Effector memory CD8-positive, alpha-beta T cell (primary cell): ENCODE results near the gene WDR62.

Experiments
- ATAC-seq: fragments of 150-1000 bp; cut with Tn5 transposase; replicated peaks from 2 replicates; pipeline ENCODE4 v1.10.0; 2021; ENCODE audit warnings: mild to moderate bottlenecking, moderate library complexity
- DNase-seq, 3 experiments: peaks; one replicate each; pipeline ENCODE4 v3.0.0; 2021
- H3K27ac Mint-ChIP-seq, 2 donors: one replicate each; pipeline ENCODE4 v1.8.0; 2022; ENCODE audit warnings: mild to moderate bottlenecking in 2 of 2, mixed read lengths in 2 of 2, moderate library complexity in 2 of 2
- H3K27me3 Mint-ChIP-seq, 2 donors: one replicate each; pipeline ENCODE4 v1.8.0; 2022; ENCODE audit warnings: mixed read lengths in 2 of 2
- H3K36me3 Mint-ChIP-seq: one replicate; pipeline ENCODE4 v1.8.0; 2022; ENCODE audit warnings: mild to moderate bottlenecking, moderate library complexity, mixed read lengths; ENCODE audit not compliant: insufficient read depth
- H3K4me1 Mint-ChIP-seq, 2 donors: one replicate each; pipeline ENCODE4 v1.8.0; 2022; ENCODE audit warnings: low read depth in 2 of 2, mixed read lengths in 2 of 2
- H3K4me3 Mint-ChIP-seq, 2 donors: one replicate each; pipeline ENCODE4 v1.8.0; 2022; ENCODE audit warnings: mild to moderate bottlenecking in 2 of 2, mixed read lengths in 2 of 2, moderate library complexity in 2 of 2
- H3K9me3 Mint-ChIP-seq, 2 donors: one replicate each; pipeline ENCODE4 v1.8.0; 2022; ENCODE audit warnings: mixed read lengths in 2 of 2

Gene WDR62

DNA sequence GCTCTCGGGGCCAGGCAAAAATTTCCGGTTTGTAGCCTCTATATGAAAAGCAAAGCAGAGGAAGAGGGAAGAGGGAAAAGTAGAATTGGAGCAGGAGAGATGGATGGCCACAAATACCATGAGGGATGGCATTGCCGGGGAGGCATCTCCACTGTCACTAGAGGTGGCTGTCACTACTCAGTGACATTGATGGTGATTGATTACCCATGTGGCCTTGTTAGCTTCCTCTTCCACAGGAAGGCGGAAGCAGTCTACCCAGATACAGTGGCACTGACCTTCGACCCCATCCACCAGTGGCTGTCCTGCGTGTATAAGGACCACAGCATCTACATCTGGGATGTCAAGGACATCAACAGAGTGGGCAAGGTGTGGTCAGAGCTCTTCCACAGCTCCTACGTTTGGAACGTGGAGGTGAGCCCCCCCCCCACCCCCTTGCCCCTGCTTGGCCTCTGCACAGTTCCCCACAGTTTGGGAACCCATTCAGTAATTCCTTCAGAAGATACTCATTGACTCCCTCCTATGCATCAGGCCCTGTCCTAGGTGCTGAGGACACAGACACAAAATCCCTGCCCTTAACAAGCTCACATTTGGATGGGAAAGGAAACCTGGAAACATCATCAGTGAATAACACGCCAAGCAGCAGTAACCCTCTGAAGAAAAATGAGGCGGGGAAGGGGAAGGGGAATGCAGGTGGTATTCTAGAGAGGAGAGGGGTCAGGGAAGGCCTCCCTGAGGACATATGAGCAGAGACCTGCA is 18.6 kb downstream of the WDR62 start:
- Mint-ChIP-seq H3K9me3 (no peaks in the 10 kb centered on the region), H3K27ac (no peak overlapping the region), H3K36me3 (peaks cover 3% of the 10 kb centered on the region), H3K4me3 (no peak overlapping the region), H3K4me1 (peaks cover 0 to 2% of the 10 kb centered on the region in 2 donors), H3K27me3 (no peaks in the 10 kb centered on the region)
- no peak for DNase-seq
- ATAC-seq: no peak

DNA sequence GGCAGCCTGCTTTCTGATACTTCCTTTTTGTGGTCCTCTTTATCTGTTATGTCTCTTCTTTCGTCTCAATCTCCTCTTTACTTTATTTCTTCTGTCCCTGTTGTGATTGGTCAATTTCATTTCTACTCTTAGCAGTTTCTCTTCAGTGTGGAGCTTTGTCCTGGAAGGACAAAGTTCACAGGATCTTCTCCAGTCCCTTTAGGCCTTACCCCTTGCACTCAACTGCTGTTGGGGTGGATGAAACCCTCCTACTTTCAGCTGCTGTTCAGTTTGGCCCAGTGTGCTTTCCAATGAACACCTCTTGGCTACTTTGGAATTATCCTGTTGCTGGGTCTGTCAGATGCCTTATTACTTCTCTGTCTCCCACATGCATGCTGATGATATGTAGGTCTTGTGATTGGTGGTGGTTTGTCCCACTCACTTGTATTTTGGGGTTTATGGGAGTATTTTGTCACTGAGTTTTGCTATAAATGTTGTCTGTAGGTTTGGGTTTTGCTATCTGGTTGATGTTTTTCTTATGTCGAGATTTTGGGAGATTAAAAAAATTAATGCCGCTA is 24.8 kb downstream of the WDR62 start:
- Mint-ChIP-seq H3K27ac (no peak overlapping the region), H3K9me3 (no peaks in the 10 kb centered on the region), H3K27me3 (no peaks in the 10 kb centered on the region), H3K36me3 (peaks cover 3% of the 10 kb centered on the region), H3K4me1 (no peaks in the 10 kb centered on the region), H3K4me3 (no peak overlapping the region)
- no peak for ATAC-seq
- DNase-seq: no peak

DNA sequence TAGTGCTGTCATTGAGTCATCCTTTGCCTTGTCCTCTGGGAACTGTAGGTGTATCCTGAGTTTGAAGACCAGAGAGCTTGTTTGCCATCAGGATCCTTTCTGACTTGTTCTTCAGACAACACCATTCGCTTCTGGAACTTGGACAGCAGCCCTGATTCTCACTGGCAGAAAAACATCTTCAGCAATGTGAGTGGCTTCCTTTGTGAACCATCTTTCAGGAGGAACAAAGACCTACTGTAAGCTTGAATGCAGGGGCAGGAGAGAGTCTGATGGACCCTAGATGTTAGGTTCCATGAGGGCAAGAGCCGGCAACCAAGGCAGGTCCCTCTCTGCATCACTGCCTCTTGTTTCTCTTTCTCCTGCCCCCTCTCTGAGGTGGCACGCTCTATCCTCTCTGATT is 26.7 kb downstream of the WDR62 start:
- Mint-ChIP-seq H3K27me3 (no peaks in the 10 kb centered on the region), H3K4me1 (no peaks in the 10 kb centered on the region), H3K36me3 (peaks cover 3% of the 10 kb centered on the region), H3K27ac (peak overlapping the region in 1 of 2 donors; percentile 59), H3K9me3 (no peaks in the 10 kb centered on the region), H3K4me3 (no peak overlapping the region)
- ATAC-seq: no peak
- DNase-seq: no peak

DNA sequence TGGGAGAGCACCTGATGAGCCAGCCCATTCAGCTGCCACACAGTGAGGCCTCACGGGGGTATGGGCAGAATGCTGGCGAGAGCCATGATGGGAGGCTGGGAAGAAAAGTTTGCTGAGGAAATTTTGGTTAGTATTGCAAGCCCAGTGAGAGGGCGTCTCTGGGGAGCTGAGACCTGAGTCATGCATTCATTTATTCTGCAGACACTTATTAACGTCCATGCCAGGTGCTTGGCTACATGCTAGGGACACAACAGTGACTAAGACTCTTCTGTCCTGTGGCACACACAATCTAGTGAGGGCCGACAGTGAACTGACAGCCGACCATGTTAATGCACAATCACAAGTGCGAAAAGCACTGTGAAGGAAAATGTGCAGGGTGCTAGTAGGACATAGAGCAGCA is 27.2 kb downstream of the WDR62 start:
- no peak for ATAC-seq
- Mint-ChIP-seq H3K27ac (no peak overlapping the region), H3K9me3 (no peaks in the 10 kb centered on the region), H3K36me3 (peaks cover 3% of the 10 kb centered on the region), H3K27me3 (no peaks in the 10 kb centered on the region), H3K4me1 (no peaks in the 10 kb centered on the region), H3K4me3 (no peak overlapping the region)
- no peak for DNase-seq

DNA sequence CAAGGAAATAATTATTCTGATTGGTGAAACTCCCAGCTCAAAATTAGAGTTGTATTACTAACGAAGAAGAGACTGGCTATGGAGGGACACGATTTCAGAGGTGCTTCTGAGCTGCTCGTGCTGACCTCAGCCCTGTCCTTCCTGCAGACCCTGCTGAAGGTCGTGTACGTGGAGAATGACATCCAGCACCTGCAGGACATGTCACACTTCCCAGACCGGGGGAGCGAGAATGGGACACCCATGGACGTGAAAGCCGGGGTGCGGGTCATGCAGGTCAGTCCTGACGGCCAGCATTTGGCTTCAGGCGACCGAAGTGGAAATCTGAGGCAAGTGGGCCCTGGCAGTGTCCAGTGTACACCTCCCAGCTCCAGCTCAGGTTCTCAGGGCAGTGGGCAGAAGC is 28.2 kb downstream of the WDR62 start:
- no peaks in the 10 kb centered on the region for H3K9me3 Mint-ChIP-seq
- H3K4me1 Mint-ChIP-seq: no peaks in the 10 kb centered on the region
- H3K36me3 Mint-ChIP-seq: no peaks in the 10 kb centered on the region
- ATAC-seq: no peak
- H3K27ac Mint-ChIP-seq: peak overlapping the region in 1 of 2 donors; percentile 64
- H3K4me3 Mint-ChIP-seq: no peak overlapping the region
- DNase-seq: no peak
- H3K27me3 Mint-ChIP-seq: no peaks in the 10 kb centered on the region

DNA sequence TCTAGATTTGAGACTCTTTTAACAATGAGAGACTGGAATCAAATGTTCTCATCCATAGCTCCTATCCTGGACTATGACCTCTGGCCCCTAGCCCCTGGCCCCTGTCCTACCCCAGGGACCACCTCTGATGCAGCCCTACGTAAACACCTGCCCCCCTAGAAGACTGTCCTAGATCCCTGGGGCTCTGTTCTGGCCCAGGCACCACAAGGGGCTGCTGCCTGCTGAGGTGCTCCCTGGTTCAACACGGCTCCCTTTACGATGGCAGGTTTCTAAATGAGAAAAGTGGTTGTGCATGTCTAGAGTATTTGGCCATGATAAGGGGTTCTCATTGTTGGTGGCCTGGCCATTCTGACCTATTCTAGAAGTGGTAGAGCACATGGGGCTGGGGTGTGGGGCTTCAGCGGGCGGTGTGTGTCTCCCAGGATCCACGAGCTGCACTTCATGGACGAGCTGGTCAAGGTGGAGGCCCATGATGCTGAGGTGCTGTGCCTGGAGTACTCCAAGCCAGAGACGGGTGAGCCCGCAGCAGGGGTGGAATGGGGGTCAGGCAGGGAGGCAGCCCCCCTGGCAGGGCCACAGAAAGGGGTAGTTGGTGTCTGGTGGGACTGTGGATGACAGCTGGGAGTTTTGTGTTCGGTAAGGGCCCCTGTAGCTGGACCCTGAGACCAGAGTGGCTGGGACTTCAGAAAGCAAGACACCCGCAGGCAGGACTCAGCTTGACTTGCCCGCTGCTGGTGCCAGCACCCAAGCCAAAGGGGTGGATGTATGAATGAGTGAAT is 29.7 kb downstream of the WDR62 start:
- no peak overlapping the region for H3K27ac Mint-ChIP-seq
- H3K9me3 Mint-ChIP-seq: no peaks in the 10 kb centered on the region
- H3K4me1 Mint-ChIP-seq: no peaks in the 10 kb centered on the region
- H3K4me3 Mint-ChIP-seq: no peak overlapping the region
- H3K27me3 Mint-ChIP-seq: no peaks in the 10 kb centered on the region
- no peaks in the 10 kb centered on the region for H3K36me3 Mint-ChIP-seq
- no peak for DNase-seq
- no peak for ATAC-seq

DNA sequence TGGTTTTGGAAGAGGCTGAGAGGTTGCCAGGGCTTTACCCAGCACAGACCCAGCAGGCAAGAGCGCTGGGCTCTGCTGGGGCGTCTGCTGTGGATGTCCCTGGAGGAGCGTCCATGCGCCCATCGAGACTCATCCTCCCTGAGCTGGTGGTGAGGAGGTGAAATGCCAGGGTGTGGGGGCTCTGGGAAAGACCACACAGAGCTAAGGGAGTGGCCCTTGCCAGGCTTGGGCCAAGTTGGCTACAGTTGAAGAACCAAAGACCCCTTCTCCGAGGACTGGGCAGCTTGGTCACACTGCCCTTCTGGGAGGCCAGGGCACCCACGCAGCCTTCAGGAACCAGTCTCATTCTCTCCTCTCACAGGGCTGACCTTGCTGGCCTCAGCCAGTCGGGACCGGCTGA is 31.6 kb downstream of the WDR62 start:
- H3K27ac Mint-ChIP-seq: no peak overlapping the region
- ATAC-seq (no peak), DNase-seq (no peak)
- no peak overlapping the region for H3K4me3 Mint-ChIP-seq
- no peaks in the 10 kb centered on the region for H3K4me1 Mint-ChIP-seq
- no peaks in the 10 kb centered on the region for H3K27me3 Mint-ChIP-seq
- H3K36me3 Mint-ChIP-seq: no peaks in the 10 kb centered on the region
- H3K9me3 Mint-ChIP-seq: no peaks in the 10 kb centered on the region

DNA sequence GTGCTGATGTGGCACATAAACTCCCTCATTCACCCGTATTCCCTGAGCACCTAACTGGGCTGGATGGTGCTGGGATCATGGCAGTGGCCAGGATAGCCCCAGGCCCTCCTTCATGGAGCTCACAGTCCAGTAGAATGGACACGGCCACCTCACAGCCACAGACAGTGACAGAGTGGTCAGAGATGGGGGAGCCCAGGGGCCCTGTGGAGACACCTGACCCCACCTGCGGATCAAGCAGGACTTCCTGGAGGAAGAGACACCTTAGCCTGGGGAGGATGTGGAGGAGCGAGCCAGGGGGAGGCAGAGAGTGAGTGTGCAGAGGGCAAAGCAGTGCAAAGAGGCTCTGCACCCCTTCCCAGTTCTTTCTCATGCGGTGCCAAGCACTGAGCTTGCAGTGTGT is 35.1 kb downstream of the WDR62 start:
- peaks cover 2% of the 10 kb centered on the region for H3K36me3 Mint-ChIP-seq
- H3K27me3 Mint-ChIP-seq: no peaks in the 10 kb centered on the region
- peak overlapping the region in 1 of 2 donors; percentile 10 for H3K27ac Mint-ChIP-seq
- no peak for DNase-seq
- ATAC-seq: no peak
- no peak overlapping the region for H3K4me3 Mint-ChIP-seq
- peaks cover 0 to 5% of the 10 kb centered on the region in 2 donors for H3K4me1 Mint-ChIP-seq
- no peaks in the 10 kb centered on the region for H3K9me3 Mint-ChIP-seq

DNA sequence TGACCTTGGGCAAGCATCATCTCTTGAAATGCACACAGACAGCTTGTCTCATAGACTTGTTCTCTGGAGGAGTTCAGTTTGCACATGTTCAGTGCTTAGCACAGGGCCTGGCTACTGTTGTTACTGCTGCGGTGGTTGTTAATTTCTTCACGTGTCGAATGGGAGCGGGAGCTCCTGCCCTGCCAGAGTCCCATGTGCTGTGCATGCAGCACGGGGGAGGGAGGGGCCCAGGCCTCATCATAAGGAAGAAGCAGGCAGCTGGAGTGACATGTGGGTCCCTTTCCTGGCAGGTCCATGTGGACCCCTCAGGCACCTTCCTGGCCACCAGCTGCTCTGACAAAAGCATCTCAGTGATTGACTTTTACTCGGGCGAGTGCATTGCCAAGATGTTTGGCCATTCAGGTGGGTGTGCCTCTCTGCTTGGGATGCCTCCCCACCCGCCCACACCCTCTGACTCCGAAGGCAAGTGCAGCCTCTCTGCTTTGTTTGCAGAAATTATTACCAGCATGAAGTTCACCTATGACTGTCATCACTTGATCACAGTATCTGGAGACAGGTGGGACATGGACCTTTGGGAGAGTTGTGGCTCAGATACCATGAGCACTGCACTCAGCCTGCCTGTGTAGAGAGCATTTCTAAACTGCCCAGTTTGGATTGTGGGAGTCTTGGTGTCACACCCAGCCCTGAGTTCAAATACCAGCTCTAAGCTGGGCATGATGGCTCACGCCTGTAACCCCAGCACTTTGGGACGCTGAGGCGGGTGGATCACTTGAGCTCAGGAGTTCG is 36.4 kb downstream of the WDR62 start:
- Mint-ChIP-seq H3K9me3 (no peaks in the 10 kb centered on the region), H3K4me3 (no peak overlapping the region), H3K27me3 (no peaks in the 10 kb centered on the region), H3K27ac (no peak overlapping the region), H3K4me1 (peaks cover 0 to 5% of the 10 kb centered on the region in 2 donors), H3K36me3 (peaks cover 2% of the 10 kb centered on the region)
- DNase-seq (no peak), ATAC-seq (no peak)

DNA sequence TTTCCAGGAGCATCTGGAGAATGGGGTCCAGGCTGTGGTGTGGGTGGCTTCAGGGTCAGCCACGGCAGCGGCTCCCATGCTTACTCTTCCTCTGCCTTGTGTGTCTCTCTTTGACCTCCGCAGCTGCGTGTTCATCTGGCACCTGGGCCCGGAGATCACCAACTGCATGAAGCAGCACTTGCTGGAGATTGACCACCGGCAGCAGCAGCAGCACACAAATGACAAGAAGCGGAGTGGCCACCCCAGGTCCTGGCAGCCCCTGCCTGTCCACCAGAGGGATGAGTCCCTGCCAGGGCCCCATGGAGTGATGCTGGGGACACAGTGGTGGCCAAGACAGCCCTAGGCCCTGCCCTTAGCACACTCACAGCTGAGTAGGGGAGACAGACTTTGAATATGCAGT is 37.9 kb downstream of the WDR62 start:
- H3K4me3 Mint-ChIP-seq: no peak overlapping the region
- ATAC-seq: no peak
- H3K27ac Mint-ChIP-seq: peak overlapping the region in 1 of 2 donors; percentile 82
- DNase-seq: no peak
- H3K27me3 Mint-ChIP-seq: no peaks in the 10 kb centered on the region
- no peaks in the 10 kb centered on the region for H3K9me3 Mint-ChIP-seq
- peaks cover 2% of the 10 kb centered on the region for H3K36me3 Mint-ChIP-seq
- H3K4me1 Mint-ChIP-seq: peaks cover 0 to 5% of the 10 kb centered on the region in 2 donors

DNA sequence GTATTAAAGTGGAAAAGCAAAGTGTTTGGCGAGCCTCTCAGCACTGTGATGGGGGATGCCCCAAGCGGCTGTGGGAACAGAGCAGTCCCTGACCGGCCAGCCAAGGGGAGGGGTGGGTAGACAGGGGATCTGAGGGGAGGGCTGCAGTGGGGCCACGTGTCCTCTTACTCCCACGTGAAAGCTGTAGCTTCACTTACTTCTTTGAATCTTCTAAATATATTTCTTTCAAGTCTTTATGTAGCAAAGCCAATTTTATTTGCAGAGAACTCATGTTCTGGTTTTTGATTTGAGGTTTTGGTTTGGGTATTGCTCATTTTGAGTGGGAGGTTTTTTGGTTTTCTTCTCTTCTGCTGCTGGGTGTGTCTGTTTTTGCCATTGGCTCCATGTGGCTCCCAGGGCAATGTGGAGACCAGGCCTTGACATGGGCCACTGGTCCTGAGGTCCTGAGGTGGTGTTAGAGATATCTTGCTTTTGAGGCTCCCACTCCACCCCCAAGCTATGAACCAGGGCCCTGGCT is 38.5 kb downstream of the WDR62 start:
- no peak overlapping the region for H3K4me3 Mint-ChIP-seq
- no peaks in the 10 kb centered on the region for H3K9me3 Mint-ChIP-seq
- no peaks in the 10 kb centered on the region for H3K27me3 Mint-ChIP-seq

DNA sequence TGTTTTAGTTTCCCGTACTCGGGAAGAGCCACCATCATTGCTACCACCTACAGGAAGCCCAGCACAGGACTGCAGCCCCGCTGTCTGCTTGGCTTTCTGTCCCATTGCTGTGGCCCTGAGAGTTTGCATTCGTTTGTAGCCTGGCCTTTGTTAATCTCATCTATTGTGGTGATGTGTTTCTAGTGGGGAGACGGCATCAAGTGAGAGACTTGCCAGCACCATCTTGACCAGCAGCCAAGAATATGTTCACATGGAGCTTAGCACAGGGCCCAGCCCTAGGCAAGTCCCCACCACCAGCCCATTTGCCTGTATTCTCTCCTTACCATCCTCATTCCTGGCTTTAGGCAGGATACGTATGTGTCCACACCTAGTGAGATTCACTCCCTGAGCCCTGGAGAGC is 39.0 kb downstream of the WDR62 start:
- H3K27ac Mint-ChIP-seq: peak overlapping the region in 1 of 2 donors; percentile 41

More for the DNA sequence above, 38.5 kb downstream of the WDR62 start:
- no peak for ATAC-seq
- peak overlapping the region in 1 of 2 donors; percentile 82 for H3K27ac Mint-ChIP-seq
- DNase-seq: no peak
- H3K36me3 Mint-ChIP-seq: peaks cover 2% of the 10 kb centered on the region
- peaks cover 0 to 5% of the 10 kb centered on the region in 2 donors for H3K4me1 Mint-ChIP-seq

DNA sequence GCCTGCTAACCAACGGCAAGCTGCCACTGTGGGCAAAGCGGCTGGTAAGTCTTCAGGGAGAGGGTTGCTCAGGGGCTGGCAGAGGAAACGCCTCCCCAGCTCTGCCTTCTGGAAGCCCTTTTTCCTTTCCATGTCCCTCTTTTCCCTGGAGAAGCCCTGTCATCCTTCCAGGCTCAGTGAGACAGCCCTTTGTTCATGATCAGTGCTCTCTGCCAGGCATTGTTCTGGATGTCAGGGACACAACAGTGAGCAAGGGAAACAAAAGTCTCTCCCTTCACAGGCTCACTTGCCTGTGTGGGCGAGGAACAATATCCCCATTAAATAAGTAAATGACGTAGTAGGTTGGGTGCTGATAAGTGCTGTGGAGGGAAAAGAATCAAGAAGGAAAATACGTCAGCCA is 42.3 kb downstream of the WDR62 start:
- H3K27me3 Mint-ChIP-seq: no peaks in the 10 kb centered on the region
- no peak overlapping the region for H3K27ac Mint-ChIP-seq
- H3K4me3 Mint-ChIP-seq: no peak overlapping the region
- DNase-seq: no peak
- ATAC-seq: no peak
- peaks cover 2% of the 10 kb centered on the region for H3K36me3 Mint-ChIP-seq
- peaks cover 0 to 5% of the 10 kb centered on the region in 2 donors for H3K4me1 Mint-ChIP-seq
- H3K9me3 Mint-ChIP-seq: no peaks in the 10 kb centered on the region

More for the DNA sequence above, 39.0 kb downstream of the WDR62 start:
- Mint-ChIP-seq H3K9me3 (no peaks in the 10 kb centered on the region), H3K36me3 (peaks cover 2% of the 10 kb centered on the region), H3K4me1 (peaks cover 0 to 5% of the 10 kb centered on the region in 2 donors), H3K4me3 (no peak overlapping the region), H3K27me3 (no peaks in the 10 kb centered on the region)
- ATAC-seq (no peak), DNase-seq (no peak)
